ENCODE data around the gene PTPN3.

Gene PTPN3

DNA sequence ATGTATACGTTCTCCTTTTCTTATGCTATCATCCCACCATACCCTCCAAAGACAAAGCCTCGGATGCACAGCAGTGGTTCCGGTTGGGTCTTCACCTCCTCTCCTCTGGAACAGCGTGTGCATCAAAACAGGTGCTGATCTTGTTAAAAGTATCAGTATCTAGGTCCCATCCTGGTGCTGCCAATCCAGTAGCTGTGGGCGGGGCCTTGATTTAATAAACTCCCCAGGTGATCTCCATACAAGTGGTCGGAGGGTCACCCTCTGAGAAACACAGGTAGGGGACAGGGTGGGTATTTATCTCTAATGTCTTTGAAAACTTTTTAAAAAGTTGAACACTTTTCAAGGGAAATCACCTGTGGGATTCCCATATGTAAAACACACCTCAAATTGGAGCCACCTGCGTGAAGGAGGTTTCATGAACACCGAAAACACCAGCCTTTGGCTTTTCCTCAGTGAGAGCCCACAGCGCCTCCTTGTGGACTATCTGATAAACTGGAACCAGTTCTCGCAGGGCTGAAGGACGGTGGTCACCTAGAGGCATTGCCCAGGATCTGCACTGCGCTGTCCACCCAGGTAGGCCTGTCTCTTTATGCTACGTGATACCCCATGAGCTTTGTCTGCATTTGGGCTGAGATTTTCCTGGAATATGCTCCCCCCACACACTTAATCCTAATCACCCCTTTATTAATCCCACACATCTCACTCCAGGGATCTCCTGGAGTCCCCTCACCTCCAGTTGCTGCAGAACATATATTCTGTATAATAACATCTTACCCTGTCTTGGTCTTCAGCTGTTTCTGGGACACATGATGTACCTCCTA is 96.7 kb downstream of the PTPN3 start:
- no peak overlapping the region for H3K4me3 ChIP-seq (ENCODE audit: low read depth, low read length)
- DNase-seq (ENCODE audit: low read depth): peak; percentile 51
- TF ChIP-seq, protein P1, sequence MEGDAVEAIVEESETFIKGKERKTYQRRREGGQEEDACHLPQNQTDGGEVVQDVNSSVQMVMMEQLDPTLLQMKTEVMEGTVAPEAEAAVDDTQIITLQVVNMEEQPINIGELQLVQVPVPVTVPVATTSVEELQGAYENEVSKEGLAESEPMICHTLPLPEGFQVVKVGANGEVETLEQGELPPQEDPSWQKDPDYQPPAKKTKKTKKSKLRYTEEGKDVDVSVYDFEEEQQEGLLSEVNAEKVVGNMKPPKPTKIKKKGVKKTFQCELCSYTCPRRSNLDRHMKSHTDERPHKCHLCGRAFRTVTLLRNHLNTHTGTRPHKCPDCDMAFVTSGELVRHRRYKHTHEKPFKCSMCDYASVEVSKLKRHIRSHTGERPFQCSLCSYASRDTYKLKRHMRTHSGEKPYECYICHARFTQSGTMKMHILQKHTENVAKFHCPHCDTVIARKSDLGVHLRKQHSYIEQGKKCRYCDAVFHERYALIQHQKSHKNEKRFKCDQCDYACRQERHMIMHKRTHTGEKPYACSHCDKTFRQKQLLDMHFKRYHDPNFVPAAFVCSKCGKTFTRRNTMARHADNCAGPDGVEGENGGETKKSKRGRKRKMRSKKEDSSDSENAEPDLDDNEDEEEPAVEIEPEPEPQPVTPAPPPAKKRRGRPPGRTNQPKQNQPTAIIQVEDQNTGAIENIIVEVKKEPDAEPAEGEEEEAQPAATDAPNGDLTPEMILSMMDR (IDR thresholded peaks at IDR 0.05; ENCODE audit: low read depth, low read length, missing control alignments): peak; percentile 92

DNA sequence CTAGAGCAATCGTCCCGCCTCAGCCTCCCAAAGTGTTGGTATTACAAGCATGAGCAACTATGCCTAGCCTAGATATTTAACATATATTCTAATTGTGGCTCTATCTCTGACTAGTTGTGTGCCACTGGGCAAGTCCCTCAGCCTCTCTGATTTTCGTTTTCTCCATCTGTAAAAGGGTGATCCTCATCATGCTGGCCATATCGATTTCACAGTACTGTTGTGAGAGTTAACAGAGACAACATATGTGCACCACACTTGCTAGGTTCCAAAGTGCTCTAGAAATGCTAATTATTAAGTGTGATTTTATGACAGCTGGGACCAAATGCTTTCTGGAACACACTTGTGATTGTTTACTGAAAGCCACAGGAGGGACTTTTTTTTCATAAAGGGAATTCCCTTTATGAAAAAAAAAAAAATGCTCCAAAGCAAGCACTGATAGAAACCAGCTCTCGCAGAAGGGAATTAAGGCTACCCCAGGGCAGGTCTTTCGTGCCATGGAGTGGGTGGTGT is 98.8 kb downstream of the PTPN3 start:
- no peak overlapping the region for H3K4me3 ChIP-seq (ENCODE audit: low read depth, low read length)
- no peak for DNase-seq (ENCODE audit: low read depth)
- TF ChIP-seq, protein P1 (IDR thresholded peaks at IDR 0.05; ENCODE audit: low read depth, low read length, missing control alignments): no peak

DNA sequence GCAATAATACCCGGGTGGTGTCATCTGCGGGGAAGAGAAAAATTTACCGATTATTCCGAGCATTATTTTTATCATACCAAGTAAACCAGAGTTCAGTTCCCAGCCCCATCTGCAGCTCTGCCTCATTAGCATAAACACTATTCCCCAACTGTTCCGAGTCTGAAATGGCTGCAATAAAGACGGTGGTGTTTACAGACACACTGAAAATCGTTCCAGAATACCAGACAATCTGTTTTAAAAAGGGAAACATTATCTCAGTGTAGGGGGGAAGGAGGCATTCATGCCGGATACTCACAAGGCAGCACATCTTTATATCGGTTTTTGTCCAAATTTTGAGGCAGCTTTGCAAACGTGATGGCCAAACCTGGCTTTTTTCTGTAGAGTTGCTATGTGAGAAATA is 106.9 kb downstream of the PTPN3 start:
- TF ChIP-seq, protein P1 (IDR thresholded peaks at IDR 0.05; ENCODE audit: low read depth, low read length, missing control alignments): no peak
- H3K4me3 ChIP-seq (ENCODE audit: low read depth, low read length): no peak overlapping the region
- no peak for DNase-seq (ENCODE audit: low read depth)

DNA sequence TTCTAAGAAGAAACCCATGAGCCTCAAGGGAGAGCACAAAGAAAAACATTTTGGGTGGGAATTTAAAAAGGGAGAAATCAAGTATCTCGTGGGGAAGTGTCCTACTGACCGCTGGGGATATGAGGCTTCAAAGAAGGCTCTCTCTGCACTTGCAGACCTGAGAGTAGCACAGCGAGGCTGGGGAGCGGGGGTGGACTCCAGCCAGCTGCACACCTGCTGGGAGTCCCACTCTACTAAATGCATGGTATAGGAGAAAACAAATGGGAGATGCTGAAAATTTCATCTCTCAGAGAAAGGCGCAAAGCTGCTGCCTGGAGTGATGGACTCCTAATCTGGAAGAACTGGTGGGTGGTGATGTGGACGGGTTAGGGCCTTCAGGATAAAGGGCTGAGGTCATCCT is 110.3 kb downstream of the PTPN3 start:
- no peak overlapping the region for H3K4me3 ChIP-seq (ENCODE audit: low read depth, low read length)
- TF ChIP-seq, protein P1 (IDR thresholded peaks at IDR 0.05; ENCODE audit: low read depth, low read length, missing control alignments): no peak
- DNase-seq (ENCODE audit: low read depth): no peak

DNA sequence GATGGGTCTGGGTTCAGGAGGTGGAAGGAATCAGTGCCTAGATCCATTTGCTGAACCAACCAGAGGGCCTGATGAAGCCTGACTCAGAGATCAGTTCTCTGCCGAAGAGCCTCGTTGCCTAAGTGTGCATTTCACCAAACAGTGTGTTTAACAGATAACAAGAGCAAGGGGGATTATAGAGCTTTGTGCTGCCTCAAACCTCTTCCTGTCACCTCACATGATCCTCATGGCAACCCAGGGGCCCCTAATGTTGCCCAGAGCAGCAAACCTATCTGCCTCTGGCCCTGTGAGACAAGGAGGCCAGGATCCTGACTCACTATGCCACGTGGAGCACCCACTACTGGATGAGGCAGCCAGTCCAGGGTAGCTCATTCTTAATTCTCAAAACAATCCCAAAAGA is 110.9 kb downstream of the PTPN3 start:
- TF ChIP-seq, protein P1 (IDR thresholded peaks at IDR 0.05; ENCODE audit: low read depth, low read length, missing control alignments): no peak

DNA sequence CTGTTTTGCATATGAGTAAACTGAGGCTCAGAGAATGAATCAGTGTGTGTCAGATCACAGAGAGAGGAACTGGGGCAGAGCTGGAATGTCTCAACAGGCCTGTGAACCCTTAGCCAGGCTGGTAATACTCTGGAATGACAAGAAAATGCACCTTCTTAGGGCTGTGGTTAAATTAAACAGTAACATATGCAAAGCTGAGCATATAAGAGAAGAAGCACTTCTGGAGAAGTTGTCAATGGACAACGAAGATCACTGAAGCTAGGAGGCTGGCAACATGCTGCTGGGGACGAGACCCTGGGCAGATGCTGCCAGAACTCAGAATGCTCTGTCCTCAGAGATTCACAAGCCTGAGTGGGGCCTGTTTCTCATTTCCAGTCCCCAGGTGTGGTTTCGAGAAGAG is 112.6 kb downstream of the PTPN3 start:
- no peak overlapping the region for H3K4me3 ChIP-seq (ENCODE audit: low read depth, low read length)
- no peak for DNase-seq (ENCODE audit: low read depth)
- TF ChIP-seq, protein P1 (IDR thresholded peaks at IDR 0.05; ENCODE audit: low read depth, low read length, missing control alignments): no peak

More for the DNA sequence above, 110.9 kb downstream of the PTPN3 start:
- DNase-seq (ENCODE audit: low read depth): no peak
- no peak overlapping the region for H3K4me3 ChIP-seq (ENCODE audit: low read depth, low read length)

DNA sequence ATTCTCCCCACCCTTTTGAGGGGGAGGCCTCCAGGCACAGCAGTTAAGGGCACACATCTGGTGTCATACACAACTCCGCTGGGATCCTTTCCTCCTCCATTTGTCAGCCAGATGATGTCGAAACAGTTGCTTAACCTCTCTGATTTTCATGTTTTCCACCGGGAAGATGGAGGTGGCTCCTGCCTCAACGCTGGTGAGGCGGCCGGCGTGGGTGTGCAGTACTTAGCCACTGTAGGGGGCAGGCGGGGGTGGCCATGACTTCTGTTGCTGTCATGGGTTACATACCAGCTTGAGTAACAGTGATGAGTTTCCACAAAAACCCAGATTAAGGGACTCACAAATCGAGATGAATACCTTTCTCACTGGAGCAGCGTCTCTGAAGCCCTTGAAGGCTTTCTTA is 114.2 kb downstream of the PTPN3 start:
- no peak overlapping the region for H3K4me3 ChIP-seq (ENCODE audit: low read depth, low read length)
- no peak for DNase-seq (ENCODE audit: low read depth)
- TF ChIP-seq, protein P1 (IDR thresholded peaks at IDR 0.05; ENCODE audit: low read depth, low read length, missing control alignments): no peak

All from GM12864 (cell line).